ENCODE results near the gene WDR82.
A peak's percentile ranks its signal among the peaks of the same experiment; 100 is the strongest.

WDR82 gene, protein sequence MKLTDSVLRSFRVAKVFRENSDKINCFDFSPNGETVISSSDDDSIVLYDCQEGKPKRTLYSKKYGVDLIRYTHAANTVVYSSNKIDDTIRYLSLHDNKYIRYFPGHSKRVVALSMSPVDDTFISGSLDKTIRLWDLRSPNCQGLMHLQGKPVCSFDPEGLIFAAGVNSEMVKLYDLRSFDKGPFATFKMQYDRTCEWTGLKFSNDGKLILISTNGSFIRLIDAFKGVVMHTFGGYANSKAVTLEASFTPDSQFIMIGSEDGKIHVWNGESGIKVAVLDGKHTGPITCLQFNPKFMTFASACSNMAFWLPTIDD

DNA sequence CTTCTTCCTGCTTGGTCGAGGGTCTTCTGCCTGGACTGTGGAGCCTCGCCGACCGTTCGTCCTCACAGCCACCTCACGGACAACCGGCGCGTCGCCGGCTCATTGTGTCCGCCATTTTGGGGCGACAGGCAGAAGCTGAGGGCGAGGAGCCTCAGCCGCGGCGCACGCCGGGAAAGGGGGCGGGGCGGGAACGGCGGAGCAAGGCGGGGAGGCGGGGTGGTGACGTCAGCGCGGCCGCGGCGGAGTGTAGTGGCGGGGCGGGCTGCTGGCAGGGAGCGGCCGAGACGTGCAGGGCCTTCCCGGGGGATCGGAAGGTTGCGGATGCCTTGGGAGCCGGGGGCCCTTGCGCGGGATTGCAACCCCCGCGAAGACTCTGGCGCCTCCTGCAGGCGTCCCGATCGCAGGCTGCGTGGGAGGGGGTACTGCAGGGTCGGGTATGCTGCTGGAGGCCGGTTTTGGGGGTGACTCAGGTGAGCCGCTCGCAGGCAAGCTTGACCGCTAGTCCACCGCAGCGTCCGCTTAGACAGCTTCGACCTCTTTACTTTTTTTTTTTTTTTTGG lies at the start of gene WDR82:
TSS of gene WDR82 (minus strand) at position 140 of the 560 bp plus-strand sequence. CDS start 288 bp downstream, outside the sequence.
- DNase-seq (ENCODE audit: low read depth, low spot score) = peak; percentile 74

DNA sequence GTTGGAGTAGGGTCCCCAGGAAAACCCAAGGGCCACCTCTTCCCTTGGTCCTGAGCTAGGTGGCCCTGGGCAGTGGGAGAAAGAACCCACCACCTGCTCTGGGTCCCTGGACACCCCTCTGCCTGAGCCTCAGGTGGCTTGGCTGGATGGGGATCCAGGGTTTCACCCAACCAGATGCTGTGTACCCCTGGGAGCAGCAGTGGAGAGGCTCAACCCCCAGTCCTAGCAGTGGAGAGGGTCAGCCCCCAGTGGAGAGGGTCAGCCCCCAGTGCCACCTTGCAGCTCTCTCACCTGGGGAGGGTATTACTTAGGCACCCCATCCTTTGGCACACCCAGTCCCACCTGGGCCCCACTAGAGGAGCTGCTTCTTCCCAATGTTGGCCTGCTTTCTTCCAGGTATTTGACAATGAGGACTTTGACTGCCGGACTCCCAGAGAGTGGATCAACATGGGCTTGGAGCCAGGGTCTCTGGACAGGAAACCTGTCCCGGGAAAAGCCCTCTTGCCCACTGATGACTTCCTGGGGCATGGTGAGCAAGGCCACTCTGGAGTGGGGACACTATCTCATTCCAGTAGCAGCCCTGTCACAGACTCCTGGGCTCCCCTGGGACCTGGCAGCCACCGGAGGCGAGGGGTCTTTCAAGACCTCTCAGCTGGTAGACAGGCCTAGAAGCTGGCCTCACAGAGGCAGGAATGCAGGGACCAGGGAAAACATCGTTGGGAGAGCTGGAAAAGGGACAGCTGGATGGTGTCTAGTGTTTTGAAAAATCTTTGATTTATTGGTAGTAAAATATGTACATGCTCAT lies 49.2 kb upstream of the WDR82 start:
- no peak for DNase-seq (ENCODE audit: low read depth, low spot score)

DNA sequence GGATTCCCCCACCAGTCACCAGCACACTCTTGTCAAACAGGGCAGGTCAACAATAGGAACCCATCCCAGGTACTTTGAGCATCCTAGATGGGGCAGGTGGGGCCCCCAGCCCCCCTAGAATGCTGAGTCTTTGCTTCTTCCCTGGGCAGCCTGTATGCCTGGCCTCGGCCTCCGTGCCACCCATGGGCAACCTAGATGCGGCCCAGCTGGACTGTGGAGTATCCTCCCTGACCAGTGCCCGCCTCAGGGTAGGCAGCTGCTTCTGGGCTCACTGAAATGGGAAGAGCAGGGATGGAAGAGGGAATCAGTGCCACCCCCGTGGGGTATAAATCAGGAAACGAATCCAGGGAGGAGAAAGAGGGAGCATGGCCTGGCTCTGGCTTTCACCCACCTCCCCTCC lies 48.5 kb upstream of the WDR82 start:
- no peak for DNase-seq (ENCODE audit: low read depth, low spot score)

DNA sequence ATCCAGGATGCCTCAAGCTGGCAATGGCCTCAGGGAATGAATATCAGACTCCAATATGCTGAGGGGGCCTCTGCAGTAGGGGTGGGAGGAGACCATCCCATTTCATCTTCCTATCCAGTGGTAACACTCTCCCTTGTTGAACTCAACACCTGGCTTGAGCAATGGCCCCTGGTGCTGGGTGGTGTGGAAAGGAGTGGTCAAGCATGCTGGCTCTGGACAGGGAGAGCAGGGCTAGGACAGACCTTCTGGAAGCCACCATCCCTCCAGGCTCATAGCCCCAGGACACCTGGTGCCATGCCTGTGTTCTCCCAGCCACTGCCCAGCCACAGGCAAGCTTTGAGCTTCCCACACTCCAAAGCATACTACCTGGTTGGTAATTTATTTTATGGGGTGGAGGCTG lies 47.2 kb upstream of the WDR82 start:
- DNase-seq (ENCODE audit: low read depth, low spot score) = no peak

DNA sequence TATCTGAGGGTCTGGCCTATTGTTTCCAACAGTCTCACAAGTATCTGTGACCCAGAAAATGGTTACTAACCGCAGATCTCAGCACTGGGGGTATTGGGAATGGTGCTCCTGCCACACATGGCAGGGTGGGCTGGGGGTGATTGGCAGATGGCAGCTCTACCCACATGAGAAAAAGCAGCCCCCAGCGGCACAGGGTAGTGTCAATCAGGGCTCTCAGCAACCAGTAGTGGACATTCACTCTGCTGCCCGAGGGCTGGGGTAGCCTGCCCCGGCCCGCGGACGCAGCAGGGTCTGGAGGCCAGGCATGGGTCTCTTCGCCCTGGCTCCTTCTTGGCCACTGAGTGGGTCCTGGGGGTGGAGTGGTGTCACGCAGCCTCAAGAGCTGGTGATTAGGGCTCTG lies 46.2 kb upstream of the WDR82 start:
- DNase-seq (ENCODE audit: low read depth, low spot score) = no peak

DNA sequence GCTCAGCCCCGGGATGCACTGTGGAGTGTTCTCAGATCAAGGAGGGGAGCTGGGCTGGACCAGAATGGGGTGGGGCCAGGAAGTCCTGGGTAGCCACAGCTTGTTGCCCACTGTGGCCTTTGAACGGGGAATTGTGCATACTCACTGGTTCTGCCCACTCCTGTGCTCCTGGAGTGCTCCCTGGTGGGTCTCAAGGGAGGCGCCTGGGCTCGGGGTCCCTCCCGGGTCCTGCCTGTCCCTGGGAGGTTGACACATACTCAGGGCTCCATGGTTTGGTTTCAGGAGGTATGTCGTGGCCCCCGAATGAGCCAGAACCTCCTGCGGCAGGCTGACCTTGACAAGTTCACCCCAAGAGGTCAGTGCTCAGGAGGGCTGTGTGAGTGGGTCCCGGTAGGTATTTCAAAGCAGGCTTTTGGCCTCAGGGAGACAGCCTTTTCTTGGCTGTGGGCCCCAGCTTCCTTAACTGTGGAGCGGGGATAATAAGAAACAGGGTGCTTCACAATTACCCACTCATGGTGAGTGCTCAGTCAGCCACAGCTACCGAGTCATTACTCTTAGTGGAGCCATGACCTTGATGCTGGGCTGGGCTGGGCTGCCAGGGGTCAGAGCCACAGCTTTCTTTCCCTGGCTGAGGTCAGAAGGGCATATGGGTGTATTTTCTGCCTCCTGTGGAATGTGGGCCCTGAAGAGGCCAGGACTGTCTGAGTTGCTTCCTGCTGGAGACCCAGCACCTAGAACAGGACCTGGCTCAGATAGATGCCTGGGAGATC lies 45.3 kb upstream of the WDR82 start:
- no peak for DNase-seq (ENCODE audit: low read depth, low spot score)

DNA sequence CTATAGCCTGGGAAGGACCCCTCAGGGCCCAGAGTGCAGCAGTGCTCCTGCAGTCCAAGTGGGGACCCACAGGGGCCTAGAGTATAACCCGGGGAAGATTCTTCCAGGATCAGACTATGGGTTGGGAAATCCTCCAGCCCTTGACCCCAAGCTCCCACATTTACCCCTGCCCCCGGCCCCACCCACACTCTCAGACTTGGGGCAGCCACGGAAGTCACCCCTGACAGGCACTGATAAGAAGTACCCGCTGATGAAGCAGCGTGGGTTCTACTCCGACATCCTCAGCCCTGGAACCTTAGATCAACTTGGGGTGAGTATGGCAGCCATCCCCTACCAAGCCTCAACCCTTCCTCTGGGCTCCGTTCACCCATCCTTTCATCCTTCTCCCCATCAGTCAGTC lies 44.0 kb upstream of the WDR82 start:
- no peak for DNase-seq (ENCODE audit: low read depth, low spot score)

DNA sequence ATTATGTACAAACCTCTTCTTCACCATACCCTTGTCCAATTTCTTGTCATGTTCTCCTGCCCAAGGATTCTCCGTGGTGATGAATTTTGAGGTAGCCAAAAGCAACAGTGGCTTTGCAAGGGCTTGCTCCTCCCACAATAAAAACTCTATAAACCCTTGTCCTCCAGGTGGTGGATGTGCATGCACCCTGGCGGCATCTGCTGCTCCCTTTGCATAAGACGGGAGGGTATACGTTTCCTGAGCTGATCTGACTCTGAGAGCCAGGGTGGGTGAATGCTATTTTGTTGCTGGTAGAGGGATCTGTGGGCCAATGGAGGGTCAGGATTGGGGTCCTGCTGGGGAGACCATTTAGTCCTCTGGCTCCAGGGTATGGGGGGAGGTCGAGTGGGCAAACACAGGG lies 43.0 kb upstream of the WDR82 start:
- no peak for DNase-seq (ENCODE audit: low read depth, low spot score)

DNA sequence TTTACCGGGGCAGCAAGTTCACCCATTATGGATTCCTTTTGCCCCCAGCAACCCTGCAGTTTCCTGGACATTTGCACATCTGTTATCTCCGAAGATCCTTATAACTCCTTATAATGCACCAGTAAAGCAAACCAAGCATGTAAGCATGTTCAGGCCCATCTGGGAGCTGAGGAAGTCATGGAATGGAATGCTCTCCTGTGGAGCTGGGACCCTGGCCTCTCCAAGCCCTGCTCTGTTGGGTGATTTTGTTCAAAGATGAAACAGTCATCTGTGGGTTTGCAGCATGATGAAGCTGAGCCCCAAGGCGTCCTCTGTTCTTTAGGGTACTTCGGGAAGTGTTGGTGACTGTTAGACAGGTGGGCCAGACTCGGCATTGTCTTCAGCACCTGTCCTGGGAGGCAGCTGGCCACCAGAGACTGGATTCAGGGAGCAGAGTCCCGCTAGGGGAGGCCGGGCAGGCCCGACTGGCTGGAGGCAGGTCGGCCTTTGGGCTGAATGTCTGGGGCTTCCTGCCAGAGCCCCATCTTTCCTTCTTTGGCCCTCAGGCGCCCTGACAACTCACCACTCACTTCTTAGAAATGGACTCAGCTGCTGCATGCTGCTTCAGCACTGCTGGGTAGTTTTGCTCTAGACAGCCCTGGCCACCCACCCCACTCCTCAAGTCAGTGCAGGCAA lies 41.6 kb upstream of the WDR82 start:
- DNase-seq (ENCODE audit: low read depth, low spot score) = no peak

DNA sequence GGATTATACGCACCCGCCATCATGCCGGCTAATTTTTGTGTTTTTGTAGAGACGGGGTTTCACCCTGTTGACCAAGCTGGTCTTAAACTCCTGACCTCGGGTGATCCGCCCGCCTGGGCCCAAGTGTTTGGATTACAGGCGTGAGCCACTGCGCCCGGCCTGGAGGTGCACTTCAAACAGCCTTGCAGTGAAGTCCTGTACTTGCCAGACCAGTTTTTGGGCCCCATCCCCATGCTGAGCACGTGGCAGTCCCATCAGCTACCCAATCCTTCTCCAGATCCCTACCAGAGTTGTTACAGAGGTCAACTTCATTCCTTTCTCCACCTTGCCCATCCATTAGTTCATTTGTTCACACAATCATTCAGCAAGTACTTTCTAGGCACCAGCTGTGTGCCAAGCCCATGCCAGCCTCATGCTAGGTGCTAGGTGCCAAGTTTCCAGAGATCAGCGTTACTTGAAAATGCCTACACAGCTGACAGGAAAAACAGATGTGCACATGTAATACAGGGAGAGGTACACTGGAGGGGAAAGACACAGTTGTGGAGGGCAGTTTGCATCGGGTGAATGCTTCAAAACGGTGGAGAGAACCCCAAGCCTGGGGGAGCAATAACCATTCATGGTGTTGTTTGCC lies 39.9 kb upstream of the WDR82 start:
- no peak for DNase-seq (ENCODE audit: low read depth, low spot score)

DNA sequence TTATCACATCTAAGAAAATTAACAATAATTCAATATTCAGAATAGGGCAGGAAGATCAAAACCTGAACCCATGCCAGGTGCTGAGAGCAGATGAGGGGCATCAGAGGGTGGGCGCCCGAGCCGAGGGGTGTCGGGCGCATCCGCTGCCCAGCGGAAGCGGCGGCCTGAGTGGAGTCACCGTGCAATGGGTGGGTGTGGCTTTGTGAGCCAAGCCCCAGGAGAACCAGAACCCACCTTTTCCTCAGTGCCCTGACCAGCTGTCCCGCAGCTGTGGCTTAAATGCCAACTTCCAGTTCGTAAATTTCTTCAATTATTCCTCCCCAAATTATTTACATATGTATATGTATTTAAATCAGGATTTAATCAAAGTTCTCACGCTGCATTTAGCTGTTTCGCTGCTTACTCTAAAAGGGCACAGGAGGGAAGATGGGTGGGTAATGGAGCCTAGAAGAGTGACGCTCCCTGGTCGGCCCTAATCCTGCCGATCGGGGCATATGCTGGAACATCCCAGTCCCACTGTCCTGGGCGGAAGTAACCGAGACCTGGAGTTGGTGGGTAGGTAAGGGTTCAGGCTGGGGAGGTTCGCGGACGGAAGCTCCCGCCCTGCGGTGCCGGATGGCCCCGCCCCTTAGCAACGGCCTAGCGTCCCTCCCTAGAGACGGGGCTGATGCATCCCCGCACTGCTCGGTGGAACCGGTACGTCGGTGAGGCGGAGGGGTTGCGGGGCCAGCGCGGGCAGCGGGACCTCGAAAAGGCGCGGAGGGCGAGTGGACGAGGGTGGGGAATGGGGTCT lies 39.0 kb upstream of the WDR82 start:
- DNase-seq (ENCODE audit: low read depth, low spot score) = no peak

DNA sequence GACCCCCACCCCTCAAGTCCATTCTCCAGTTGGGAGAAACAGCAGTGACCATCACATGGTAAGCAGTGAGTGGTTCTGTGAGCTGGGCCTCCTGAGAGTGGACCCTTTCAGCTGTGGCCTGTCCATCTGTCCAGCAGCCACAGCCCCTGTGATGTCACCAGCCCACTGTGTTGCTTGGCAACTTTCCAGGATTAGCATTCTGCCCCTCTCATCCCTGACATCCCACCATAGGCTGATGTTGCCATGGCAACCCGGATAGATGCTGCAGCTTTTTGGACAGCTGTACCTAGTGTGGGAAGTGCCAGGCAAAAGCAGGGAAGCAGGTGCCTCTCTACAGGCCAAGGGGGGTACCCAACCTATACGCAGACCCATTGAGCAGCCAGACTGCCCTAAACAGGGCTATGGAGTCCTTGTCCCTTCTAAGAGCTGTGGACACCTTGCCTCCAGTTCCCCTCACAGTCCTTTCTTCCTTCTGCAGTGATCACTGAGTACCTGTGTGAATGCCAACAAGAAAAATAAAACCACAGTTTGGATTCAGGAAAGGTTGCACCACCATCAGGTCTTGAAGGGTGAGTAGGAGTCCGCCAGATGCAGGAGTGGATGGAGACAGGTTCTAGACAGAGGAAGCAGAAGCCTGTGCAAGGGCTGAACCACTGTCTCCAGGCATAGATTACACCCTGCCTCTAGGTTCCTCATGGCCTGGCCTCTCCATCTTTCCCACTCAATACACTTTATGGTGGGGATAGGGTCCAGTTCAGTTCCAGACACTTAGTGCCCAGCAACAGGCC lies 37.7 kb upstream of the WDR82 start, which contains the start of gene DNAH1:
TSS of gene DNAH1 (plus strand) at position 343 of the 788 bp plus-strand sequence. CDS start 6,124 bp downstream, outside the sequence.
- no peak for DNase-seq (ENCODE audit: low read depth, low spot score)

DNA sequence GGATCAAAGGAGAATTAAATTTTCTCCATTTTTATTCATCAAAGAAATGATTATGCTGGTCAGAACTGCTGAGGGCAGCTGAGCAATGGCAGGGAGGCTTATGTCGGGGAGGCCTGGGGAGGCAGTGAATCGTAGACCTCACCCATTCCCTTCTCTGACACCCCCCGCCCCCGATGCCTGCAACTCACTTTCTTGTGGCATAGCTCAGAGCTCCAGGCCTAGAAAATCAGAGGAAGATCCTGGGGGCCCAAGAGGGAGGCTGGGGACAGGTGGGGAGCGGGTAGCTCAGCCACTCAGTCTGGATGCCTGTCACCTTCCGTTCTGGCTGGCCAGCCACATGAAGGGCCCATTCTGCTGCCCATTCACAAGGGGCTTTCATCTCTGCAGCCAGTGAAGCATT lies 36.6 kb upstream of the WDR82 start:
- DNase-seq (ENCODE audit: low read depth, low spot score) = no peak

DNA sequence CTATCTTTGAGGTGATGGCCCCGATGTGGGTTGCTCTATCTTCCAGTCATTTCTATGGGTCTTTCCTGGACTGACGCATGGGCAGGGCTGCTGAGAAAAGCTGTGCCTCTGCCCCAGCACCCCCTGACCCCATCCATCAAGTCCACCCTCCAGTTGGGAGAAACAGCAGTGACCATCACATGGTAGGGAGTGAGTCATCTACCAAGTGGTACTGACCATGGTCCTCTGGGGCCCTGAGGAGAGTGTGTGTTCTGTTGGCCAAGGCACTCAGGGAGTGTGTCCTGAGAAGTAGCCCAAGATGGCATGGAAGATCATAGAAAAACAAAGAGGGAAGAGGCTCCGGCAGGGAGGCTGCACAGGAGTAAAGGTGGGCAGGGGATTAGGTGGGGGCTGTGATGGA lies 36.0 kb upstream of the WDR82 start:
- no peak for DNase-seq (ENCODE audit: low read depth, low spot score)

DNA sequence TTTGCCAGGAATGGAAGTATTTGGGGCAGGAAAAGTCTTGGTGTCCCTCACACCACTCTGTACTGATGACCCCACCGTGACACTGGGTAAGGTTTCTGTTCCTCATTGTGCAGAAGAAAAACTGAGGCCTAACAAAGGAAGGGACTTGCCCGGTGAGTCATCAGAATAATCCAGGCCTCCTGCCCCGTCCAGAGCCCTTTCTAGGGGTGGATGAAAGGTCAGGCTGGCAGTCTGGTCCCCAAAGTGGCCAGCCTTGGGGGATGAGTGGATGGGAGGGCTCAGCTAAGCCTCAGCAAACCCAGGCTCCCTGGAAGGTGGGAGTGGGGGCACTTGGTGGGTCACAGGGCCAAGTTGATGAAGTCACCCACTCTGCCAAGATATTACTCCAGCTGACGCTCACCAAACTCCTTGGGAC lies 35.3 kb upstream of the WDR82 start:
- DNase-seq (ENCODE audit: low read depth, low spot score) = no peak

DNA sequence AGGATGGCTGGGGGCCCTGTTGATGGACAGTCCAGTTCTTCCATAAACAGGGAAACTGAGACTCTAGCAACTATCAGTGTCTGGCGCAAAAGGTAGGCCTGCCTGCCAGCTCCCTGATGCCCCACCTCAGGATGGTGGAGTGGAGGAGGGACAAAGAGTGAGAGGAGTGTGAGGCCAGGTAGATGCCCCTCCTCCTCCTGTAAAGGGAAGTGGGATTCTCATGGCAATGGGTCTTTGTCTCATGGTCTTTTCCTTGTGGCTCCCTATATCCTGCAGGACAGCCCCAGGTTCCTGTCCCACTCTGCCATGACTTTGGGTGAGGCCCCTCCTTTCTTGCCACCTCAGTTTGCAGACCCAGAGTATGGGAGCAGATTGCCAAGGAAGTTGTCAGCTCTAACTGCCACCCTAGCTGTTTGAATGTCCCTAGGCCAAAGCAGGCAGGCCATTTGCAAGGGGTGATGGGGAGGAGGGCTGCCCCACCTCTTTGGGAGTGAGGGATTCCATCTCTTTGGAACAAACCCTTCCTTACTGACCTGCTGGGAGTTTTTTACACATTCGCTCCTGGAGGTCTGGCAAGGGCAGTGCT lies 34.8 kb upstream of the WDR82 start:
- no peak for DNase-seq (ENCODE audit: low read depth, low spot score)

DNA sequence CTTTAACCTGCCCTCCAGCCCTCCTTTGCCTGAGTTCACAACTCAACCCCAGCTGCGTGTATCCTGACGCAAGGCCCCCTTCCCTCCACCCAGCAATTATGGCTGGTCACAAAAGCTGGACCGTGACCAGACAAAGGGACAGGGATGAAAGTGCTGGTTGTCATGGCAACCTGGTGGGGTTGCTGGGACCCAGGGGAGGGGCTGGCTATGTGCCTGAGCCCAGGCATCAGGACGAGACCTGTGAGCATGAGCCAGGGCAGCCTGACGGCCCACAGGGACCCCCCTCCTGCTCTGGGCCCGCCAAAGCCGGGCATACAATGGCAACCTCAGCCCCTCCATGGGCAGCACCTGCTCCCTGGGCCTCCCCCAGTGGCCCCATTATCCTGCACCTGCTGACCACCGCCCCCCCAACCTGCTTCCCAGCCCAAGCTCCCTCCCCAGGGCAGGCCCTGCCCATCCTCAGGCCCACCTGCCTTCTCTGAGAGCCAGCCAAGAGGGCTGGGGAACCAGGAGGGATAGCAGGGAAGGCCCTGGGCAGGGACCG lies 33.2 kb upstream of the WDR82 start:
- DNase-seq (ENCODE audit: low read depth, low spot score) = no peak

DNA sequence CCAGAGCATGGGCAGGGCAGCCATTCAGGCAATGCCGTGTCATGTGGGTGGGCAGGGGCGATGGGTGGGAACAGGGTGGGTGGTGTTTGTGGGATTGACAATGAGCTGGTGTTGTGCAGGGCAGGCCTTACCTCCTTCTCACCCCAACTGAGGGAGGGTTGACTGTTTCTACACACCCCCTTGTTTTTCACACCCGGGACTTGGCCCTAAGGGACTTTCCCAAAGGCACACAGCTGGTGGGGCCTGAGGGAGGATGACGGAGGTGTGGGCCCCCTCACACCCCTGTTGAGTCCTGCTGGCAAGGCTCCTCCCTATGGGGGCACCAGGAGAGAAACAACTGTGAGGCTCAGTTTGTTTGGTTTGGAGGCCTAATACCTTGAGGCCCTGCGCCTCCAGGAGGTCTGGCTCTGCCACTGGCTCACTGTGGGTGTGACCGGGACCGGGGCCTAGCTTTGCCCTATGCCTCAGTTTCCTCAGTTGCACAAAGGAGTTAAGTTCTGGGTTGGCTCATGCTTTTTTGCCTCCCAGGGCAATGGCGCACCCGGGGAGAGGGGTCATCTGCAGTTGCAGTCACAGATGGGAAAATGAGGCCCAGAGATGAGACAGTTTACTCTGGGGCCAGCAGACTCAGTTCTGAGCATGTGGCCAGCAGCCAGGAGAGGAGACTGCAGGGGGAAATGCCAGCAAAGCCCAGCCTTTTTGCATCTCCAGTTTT lies 32.6 kb upstream of the WDR82 start:
- DNase-seq (ENCODE audit: low read depth, low spot score) = no peak

Data from smooth muscle cell of the brain vasculature (primary cell).